Lower leg skin (tissue), 4 donors: ENCODE results near the gene ACAD8. TPM values are rescaled to one million over a fixed set of nuclear protein-coding genes. Genes with fewer than 3 reads are reported as not detected.

Source experiments
- DNase-seq, 2 donors: peaks; one replicate each; pipeline ENCODE4 v3.0.0-alpha.2; 2019; ENCODE audit warnings: low spot score in 2 of 2
- H3K4me3 ChIP-seq: fragments of 200-600 bp; sonication (generic); 2 replicates; pipeline ENCODE4 v1.5.1; 2017; ENCODE audit warnings: mild to moderate bottlenecking, low read depth; ENCODE audit not compliant: poor library complexity, severe bottlenecking
- CTCF ChIP-seq, 3 donors: fragments of 450-650 bp; IDR thresholded peaks; one replicate each; pipeline ENCODE4 v1.5.1; 2016; ENCODE audit warnings: antibody characterized with exemption in 3 of 3, mild to moderate bottlenecking in 3 of 3, moderate library complexity in 2 of 3
- POLR2A ChIP-seq, 2 donors: fragments of 450-650 bp; IDR thresholded peaks; one replicate each; pipeline ENCODE4 v1.6.1; 2016 to 2017; ENCODE audit warnings: antibody characterized with exemption in 2 of 2, mild to moderate bottlenecking in 1 of 2, moderate library complexity in 1 of 2
- WGBS, 2 donors: methylation state at CpG; one replicate each; pipeline ENCODE4 v1.1.5; 2018; 5-methylcytosine and 5-hydroxymethylcytosine counted together
- intact Hi-C: fragments of 100-400 bp; cut with DNase I; formaldehyde crosslinking; loops from one replicate; pipeline ENCODE4 v1.15.0; 2023; ENCODE audit warnings: low total_unique reads
- total RNA-seq, 4 donors: library from RNA; depleted of rRNA; stranded (reverse); fragments of >200 nt; gene quantifications; one replicate each; pipeline ENCODE4 v1.1.0, GENCODE V29; 2016

Gene ACAD8
- total RNA-seq, 4 donors from 2014 or later = 49.0 to 68.6 (median 58.6) TPM

GRCh38 chr11:134228625-134229024 lies 24.7 kb upstream of the ACAD8 start:
- TF ChIP-seq POLR2A (IDR thresholded peaks at IDR 0.05) (no peak), CTCF (IDR thresholded peaks at IDR 0.05) (no peak)
- DNase-seq = peak in 1 of 2 donors; percentile 46
- 72 to 74% methylated on average over 6 of the region's 6 CpGs for WGBS, 2 donors
- H3K4me3 ChIP-seq = no peak overlapping the region
- intact Hi-C loops = no loop called here

GRCh38 chr11:134229126-134229790 lies 24.1 kb upstream of the ACAD8 start:
- no peak for DNase-seq
- no peak for TF ChIP-seq CTCF (IDR thresholded peaks at IDR 0.05)
- intact Hi-C loops = no loop called here
- WGBS, 2 donors = 57 to 70% methylated on average over 6 of the region's 6 CpGs
- no peak overlapping the region for H3K4me3 ChIP-seq

GRCh38 chr11:134230339-134230738 lies 23.0 kb upstream of the ACAD8 start:
- 75 to 77% methylated on average over 4 of the region's 4 CpGs for WGBS, 2 donors
- intact Hi-C loops = no loop called here

GRCh38 chr11:134231958-134232659 lies 21.3 kb upstream of the ACAD8 start:
- no peak for TF ChIP-seq CTCF (IDR thresholded peaks at IDR 0.05)
- TF ChIP-seq POLR2A (IDR thresholded peaks at IDR 0.05) = no peak
- no peak for DNase-seq
- H3K4me3 ChIP-seq = no peak overlapping the region
- intact Hi-C loops = no loop called here
- 59 to 62% methylated on average over 10 of the region's 10 CpGs for WGBS, 2 donors

More at GRCh38 chr11:134230339-134230738, 23.0 kb upstream of the ACAD8 start:
- H3K4me3 ChIP-seq = no peak overlapping the region
- no peak for TF ChIP-seq POLR2A (IDR thresholded peaks at IDR 0.05)
- no peak for TF ChIP-seq CTCF (IDR thresholded peaks at IDR 0.05)
- peak in 1 of 2 donors; percentile 56 for DNase-seq

- no peak overlapping the region for H3K4me3 ChIP-seq
- no peak for TF ChIP-seq POLR2A (IDR thresholded peaks at IDR 0.05)
- TF ChIP-seq CTCF (IDR thresholded peaks at IDR 0.05) = no peak
- WGBS, 2 donors = 88 to 95% methylated on average over 4 of the region's 4 CpGs
- intact Hi-C loops = no loop called here
- DNase-seq = no peak
Observed at GRCh38 chr11:134233729-134234179, 19.6 kb upstream of the ACAD8 start.
